Astrocyte (in vitro differentiated cells and primary cell): Measurements from ENCODE around the gene PDZD2.

Source experiments
- CTCF ChIP-seq: IDR thresholded peaks from 2 replicates; pipeline ENCODE4 v1.5.1; 2011; ENCODE audit warnings: low read depth, mild to moderate bottlenecking, inconsistent platforms, low read length, moderate library complexity; ENCODE audit not compliant: insufficient read depth
- EZH2 ChIP-seq: IDR thresholded peaks from 2 replicates; pipeline ENCODE4 v1.6.1; 2012; ENCODE audit warnings: mild to moderate bottlenecking, low read length, inconsistent platforms; ENCODE audit not compliant: insufficient read depth

DNA sequence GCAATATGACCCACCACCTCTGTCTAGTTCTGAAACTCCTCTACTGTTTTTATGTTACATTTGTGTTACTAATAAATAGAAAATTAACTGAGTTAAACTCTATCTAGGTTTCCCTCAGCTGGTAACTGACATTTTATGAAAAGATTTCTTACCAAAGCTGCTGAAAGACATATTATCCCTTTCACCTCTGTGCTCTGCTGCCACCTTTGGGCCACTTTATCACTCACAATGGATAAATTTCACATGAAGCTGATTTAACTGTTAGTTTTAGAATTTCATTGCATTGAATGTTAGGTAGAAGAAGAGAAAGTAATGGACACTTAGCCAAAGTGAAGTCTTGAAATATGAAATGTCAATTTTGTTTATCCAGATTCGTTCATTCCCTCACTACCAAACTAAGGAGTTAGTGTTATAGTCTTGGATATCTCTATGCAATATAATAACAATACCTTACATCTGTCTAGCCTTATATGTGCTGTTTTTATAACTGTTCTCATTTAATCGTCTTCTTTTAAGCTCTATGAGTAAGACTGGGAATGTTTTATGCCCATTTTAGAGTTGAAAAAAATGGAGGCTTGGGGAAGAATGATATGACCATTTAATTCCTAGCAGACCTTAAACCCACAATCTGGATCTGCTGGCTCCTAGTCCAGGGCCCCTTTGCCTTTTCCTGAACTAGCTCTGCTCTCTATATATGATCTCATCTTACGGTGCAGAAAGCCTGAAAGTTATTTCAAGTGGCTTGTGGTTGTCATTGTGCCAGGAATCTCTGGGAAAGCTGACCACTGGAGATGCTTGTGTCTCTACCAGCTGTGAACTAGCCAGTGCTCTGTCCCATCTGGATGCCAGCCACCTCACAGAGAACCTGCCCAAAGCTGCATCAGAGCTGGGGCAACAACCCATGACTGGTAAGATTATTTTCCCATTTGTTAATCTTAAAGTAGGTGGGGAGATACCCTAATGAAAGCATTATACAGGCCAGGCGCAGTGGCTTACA, 438.1 kb downstream of the PDZD2 start:
- peak; percentile 78 for TF ChIP-seq CTCF
- TF ChIP-seq EZH2: no peak
